Brain pericyte (primary cell): Measurements from ENCODE around the gene IQCN.

Experiments used
- DNase-seq: peaks from one replicate; pipeline ENCODE4 v3.0.0-alpha.2; 2012; ENCODE audit warnings: low read depth, low spot score

Gene IQCN

GRCh38 chr19:18304458-18305310, 30.4 kb upstream of the IQCN start:
- peak; percentile 87 for DNase-seq

DNA sequence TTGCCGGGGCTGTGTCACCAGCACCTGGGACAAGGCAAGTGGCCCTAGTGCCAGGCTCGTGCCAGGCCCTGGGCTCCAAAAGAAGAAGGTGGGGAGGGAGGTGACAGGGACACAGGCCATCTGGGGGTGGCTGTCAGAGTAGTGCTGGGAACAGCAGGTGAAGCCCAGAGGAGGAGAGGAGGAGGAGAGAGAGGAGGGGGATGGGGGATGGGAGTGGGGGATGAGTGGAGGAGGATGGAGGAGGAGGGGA, 29.9 kb upstream of the IQCN start:
- DNase-seq, result no peak

- DNase-seq, result no peak
Observed at GRCh38 chr19:18301718-18302111, 27.5 kb upstream of the IQCN start.

GRCh38 chr19:18300930-18301717, 26.9 kb upstream of the IQCN start:
- no peak for DNase-seq

DNA sequence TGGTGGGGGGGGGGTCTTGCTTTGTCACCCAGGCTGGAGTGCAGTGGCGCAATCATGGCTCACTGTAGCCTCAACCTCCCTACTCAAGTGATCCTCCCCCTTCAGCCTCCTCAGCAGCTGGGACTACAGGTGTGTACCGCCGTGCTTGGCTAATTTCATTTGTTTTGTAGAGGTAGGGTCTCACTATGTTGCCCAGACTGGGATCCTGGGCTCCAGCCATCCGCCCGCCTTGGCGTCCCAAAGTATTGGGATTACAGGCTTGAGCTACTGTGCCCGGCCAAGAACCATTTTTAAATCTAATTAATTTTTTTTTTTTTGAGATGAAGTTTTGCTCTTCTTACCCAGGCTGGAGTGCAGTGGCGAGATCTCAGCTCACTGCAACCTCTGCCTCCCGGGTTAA, 25.4 kb upstream of the IQCN start:
- no peak for DNase-seq

DNA sequence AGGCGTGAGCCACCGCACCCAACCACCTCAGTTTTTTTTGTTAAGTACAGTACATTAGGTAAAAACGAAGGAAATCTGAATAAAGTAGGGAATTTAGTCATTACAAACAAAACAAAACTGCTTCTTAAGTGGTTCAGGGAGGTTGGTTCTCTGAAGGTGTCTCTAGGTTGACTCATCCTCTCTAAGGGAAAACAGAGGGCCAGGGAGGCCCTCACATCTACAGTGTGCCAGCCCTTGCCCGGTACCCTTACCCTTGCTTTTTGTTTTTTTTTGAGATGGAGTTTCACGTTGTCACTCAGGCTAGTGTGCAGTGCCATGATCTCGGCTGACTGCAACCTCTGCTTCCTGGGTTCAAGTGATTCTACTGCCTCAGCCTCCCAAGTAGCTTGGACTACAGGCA, 24.3 kb upstream of the IQCN start:
- no peak for DNase-seq

GRCh38 chr19:18297308-18297707, 23.1 kb upstream of the IQCN start:
- DNase-seq, result no peak

DNA sequence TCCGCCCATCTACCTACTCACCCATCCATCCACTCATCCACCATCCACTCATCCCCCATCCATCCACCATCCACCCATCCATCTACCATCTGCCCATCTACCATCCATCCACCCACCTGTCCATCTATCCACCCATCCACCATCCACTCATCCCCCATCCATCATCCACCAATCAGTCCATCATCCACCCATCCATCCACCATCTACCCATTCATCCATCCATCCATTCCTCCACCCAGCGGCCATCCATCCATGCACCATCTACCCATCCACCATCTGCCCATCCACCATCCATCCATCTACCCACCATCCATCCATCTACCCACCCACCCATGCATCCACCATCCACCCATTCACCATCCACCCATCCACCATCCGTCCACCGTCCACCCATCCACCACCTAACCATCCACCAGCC, 20.8 kb upstream of the IQCN start:
- DNase-seq, result no peak

DNA sequence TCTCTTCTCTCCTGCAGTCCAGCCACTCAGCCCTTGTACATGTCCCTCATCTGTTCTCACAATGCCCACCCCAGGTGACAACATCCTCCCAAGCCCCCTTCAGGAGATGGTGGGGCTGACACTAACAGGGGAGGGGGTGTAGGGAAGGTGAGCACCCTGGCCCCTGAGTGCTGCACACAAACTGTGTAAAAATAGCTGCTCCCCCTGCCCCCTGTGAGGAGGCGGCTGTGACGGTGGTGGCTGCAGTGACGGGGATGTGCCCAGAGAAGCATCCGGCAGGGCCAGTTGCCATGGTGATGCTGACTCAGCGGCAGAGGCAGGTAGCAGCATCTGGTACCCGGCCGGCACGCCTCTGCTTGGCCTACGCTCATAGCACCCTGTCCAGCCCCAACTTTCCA, 20.2 kb upstream of the IQCN start:
- no peak for DNase-seq

- no peak for DNase-seq
Observed at GRCh38 chr19:18293642-18294466, 19.6 kb upstream of the IQCN start.

DNA sequence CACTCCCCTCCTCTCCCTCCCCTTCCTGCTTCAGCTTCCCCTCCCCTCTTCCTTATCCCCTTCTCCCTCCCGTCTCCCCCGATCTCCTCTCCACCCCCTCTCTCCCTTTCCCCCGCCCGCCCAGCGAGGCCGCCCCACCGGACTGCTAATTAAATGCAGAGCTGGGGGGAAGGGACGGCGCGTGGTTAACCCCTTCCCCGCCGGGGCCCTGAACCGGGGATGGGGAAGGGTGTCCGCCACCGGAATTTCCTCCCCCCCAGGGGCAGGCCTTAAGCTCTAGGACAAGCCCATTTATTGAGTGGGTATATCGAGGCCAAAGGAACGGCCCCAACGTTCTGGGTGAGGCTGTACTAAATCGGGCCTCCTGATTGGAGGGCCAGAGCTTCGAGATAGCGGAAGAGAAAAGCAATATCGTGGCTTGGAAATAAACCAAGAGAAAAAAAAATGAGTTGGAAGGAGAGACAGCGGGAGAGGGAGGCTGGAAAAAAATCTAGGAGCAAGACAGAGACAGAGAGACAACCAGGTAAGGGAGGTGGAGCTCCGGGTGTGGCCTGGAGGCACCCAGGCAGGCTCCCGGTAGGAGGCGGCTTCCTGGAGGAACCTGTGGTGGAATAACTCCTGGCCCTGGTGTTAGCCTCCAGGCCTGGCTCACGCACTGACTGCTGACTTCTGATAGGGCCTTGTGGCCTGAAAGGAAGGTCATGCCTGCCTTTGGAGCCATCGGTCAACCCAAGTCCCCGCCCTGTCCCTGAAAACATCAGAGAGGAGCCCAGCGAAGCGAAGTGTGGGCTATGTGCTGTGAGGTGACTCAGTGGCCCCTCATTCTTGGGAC, 18.8 kb upstream of the IQCN start:
- no peak for DNase-seq

- no peak for DNase-seq
Observed at GRCh38 chr19:18292462-18292809, 18.2 kb upstream of the IQCN start.

DNA sequence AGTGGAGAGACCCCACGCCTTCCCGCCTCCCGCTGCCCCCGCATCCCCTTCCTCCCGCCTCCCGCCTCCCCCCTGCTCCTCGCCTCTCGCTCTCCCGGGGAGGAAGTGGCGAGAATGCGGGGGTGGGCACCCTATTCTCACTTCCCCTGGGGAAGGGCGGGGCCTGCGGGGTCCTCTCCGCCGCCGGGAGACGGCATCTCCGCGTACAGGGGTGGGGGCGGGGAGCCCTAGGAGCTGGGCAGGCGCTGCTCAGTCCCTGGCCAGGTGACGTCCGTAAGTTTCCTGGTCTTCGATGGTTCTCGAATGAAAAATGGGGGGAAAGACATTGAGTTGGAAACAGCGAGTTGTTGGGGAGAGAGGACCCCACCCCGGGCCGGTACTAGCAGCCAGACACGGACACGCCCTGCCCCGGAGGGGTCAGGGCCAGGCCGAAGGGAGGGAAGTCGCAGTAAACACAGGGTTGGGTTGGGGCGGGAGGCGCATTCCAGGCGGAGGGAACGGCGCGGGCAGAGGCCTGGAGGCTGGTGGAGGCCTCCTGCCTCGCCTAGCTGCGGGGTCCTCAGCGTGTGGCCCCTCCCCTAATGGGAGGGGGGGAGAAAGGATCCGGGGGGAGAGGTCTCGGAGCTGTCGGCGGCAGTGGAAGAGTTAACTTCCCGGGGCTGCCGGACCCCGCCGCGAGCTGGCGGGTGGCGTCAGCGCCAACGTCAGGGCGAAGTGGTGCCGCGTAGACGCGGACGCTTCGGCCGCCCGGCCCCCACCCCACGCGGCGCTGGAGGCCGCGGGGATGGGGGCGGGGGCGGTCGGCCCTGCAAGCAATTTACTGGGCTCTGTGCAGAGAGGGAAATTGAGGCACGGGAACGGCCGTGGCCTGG, 17.6 kb upstream of the IQCN start:
- no peak for DNase-seq

GRCh38 chr19:18291019-18291524, 16.8 kb upstream of the IQCN start:
- DNase-seq, result no peak

GRCh38 chr19:18290302-18291018, 16.2 kb upstream of the IQCN start:
- DNase-seq, result no peak

DNA sequence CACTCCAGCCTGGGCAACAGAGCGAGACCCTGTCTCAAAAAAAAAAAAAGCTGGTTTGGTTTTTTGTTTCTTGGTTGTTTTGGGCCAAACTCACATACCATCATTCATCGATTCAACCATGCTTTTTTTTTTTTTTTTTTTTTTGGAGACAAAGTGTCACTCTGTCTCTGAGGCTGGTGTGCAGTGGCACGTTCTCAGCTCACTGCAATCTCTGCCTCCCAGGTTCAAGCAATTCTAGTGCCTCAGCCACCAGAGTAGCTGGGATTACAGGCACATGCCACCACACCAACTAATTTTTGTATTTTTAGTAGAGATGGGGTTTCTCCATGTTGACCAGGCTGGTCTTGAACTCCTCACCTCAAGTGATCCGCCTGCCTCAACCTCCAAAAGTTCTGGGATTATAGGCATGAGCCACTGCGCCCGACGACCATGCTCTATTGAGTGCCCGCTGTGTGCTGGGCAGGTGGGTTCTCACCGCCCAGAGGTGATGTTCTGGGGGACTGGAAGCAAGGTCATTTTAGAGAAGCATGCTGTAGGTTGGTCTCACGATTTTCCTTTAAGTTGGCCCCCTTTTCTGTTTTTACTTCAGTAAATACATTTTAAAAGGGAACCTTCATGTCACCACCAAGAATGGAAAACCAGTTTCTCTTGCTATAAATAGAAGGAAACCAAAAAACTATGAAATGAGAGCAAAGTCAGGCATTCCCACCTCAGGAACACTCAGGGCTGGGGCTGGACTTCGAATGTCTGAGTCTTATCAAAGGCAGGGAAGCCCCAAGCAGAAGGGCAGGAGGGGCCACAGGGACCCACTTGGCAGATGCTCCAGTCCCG, 15.4 kb upstream of the IQCN start:
- DNase-seq, result no peak

DNA sequence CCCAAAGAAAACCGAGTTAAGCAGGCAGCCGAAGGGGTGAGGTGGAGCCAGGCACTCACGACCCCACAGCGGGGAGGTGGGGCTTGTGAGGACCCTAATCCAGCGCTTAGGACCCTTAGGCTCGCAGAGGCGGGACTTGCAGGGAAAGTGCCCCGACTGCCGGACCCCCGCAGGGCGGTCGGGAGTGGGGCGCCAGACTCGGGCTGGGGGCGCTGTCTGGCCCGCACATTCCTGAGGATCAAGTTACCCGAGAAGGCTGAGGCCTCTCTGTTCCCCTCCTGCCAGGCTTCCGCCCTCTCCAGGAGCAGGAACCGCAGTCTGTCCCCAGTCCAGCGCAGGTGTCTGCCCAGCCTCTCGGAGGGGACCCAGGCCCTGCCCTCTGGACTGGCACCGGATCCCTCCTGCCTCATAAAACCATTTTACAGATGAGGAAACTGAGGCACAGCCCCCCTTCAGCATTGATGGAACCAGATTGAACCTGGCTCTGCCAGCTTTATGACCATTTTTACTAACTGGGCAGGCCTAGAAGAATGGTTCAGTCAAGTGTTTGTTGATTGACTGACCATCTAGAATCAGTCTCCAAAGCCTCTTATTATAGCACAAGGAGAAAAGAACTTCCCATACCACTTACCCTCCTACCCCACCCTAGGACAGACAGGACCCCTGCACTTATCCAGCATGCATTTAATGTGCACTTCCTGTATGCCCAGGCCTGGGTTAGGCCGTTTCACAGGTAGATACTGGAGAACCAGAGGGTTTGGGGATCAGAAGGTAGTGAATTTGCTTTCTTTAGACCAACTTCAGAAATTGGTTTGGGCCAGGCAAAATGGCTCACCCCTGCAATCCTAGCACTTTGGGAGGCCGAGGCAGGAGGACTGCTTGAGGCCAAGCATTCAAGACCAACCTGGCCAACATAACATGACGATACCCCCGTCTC, 13.9 kb upstream of the IQCN start:
- no peak for DNase-seq
